GM12878 (cell line): ENCODE measurements around the gene INTS6L. TPM values are rescaled to one million over a fixed set of nuclear protein-coding genes. Genes with fewer than 3 reads are reported as not detected.

Experiments used
- ATAC-seq: fragments of 200-7000 bp; cut with Tn5 transposase; 3 replicates; pipeline ENCODE4 v1.9.1; 2020; ENCODE audit warnings: mild to moderate bottlenecking, moderate library complexity
- BruUV-seq: library from RNA; stranded (reverse); fragments of 400-500 nt; replicated peaks from 2 replicates; lab custom pipeline; 2021; lab: Mats Ljungman, UMichigan
- CTCF ChIA-PET: fragments of 300-600 bp; sonication (Branson Sonifier 250); formaldehyde crosslinking; extraction: SDS; loops from one replicate; lab custom pipeline; 2021; ENCODE audit warnings: inconsistent platforms; lab: Yijun Ruan, JAX
- POLR2A ChIA-PET: fragments of 350-600 bp; formaldehyde crosslinking; extraction: SDS; loops from one replicate; lab custom pipeline; 2021; ENCODE audit warnings: inconsistent platforms; lab: Charles Lee
- RAD21 ChIA-PET: fragments of 300-600 bp; sonication (Branson Sonifier 250); formaldehyde crosslinking; loops from one replicate; lab custom pipeline; 2023; ENCODE audit warnings: antibody characterized with exemption; ENCODE audit not compliant: unreplicated experiment; lab: Charles Lee
- SMC1A ChIA-PET: fragments of 300-600 bp; sonication (Branson Sonifier 250); formaldehyde crosslinking; loops from one replicate; lab custom pipeline; 2023; ENCODE audit not compliant: unreplicated experiment, uncharacterized antibody; lab: Charles Lee
- DNase-seq: peaks from one replicate; pipeline ENCODE4 v3.0.0-alpha.2; 2011; ENCODE audit warnings: low read depth, low spot score
- FAIRE-seq: peaks from 3 replicates; lab custom pipeline; 2011; peaks lifted over from hg19 to GRCh38; lab: Jason Lieb, UNC
- H2AFZ ChIP-seq: 2 replicates; pipeline ENCODE4 v1.6.0; 2011; ENCODE audit warnings: low read depth, low read length, control low read depth; ENCODE audit not compliant: control insufficient read depth
- H3K27ac ChIP-seq: 2 replicates; pipeline ENCODE4 v1.5.1; 2011; ENCODE audit warnings: control low read depth; ENCODE audit not compliant: control insufficient read depth, insufficient read depth
- H3K27me3 ChIP-seq, 2 experiments: replicated peaks in 1 of 2; 2 replicates each; pipeline versions ENCODE4 v1.6.0 to v1.6.1; 2011; ENCODE audit warnings: low read length in 1 of 2; ENCODE audit not compliant: control insufficient read depth in 2 of 2, insufficient read depth in 2 of 2
- H3K36me3 ChIP-seq, 2 experiments: 2 replicates each; pipeline ENCODE4 v1.5.1; 2011; ENCODE audit warnings: low read length in 1 of 2; ENCODE audit not compliant: control insufficient read depth in 2 of 2, insufficient read depth in 2 of 2
- H3K4me1 ChIP-seq: 2 replicates; pipeline ENCODE4 v1.6.1; 2011; ENCODE audit warnings: mild to moderate bottlenecking, low read length, moderate library complexity, mixed read lengths; ENCODE audit not compliant: control insufficient read depth, insufficient read depth
- H3K4me2 ChIP-seq: 2 replicates; pipeline ENCODE4 v1.6.0; 2011; ENCODE audit warnings: control low read depth; ENCODE audit not compliant: control insufficient read depth, insufficient read depth
- H3K4me3 ChIP-seq: fragments of 200-600 bp; sonication (generic); 2 replicates; pipeline ENCODE4 v1.5.1; 2016
- H3K79me2 ChIP-seq: 2 replicates; pipeline ENCODE4 v1.6.0; 2011; ENCODE audit warnings: low read length; ENCODE audit not compliant: control insufficient read depth, insufficient read depth
- H3K9ac ChIP-seq: 2 replicates; pipeline ENCODE4 v1.8.0; 2011; ENCODE audit warnings: low read length, control low read depth, mixed read lengths; ENCODE audit not compliant: control insufficient read depth, insufficient read depth
- H3K9me3 ChIP-seq: replicated peaks from 3 replicates; pipeline ENCODE4 v1.5.1; 2011; ENCODE audit warnings: mild to moderate bottlenecking, low read length; ENCODE audit not compliant: control insufficient read depth, insufficient read depth
- H4K20me1 ChIP-seq: 2 replicates; pipeline ENCODE4 v1.6.0; 2011; ENCODE audit not compliant: control insufficient read depth, insufficient read depth
- CBX3 ChIP-seq: fragments of 200-600 bp; sonication (generic); IDR thresholded peaks from 2 replicates; pipeline ENCODE4 v1.6.1; 2016; ENCODE audit warnings: low read depth, borderline replicate concordance
- CHD2 ChIP-seq: IDR thresholded peaks from 2 replicates; pipeline ENCODE4 v1.6.1; 2011; ENCODE audit warnings: low read depth, low read length, improper control_type of control experiment, borderline replicate concordance
- MEF2B ChIP-seq: fragments of 450-650 bp; IDR thresholded peaks from 2 replicates; pipeline ENCODE4 v1.6.1; 2018; ENCODE audit warnings: mild to moderate bottlenecking, moderate library complexity; ENCODE audit not compliant: partially characterized antibody, poor library complexity, severe bottlenecking
- NR2F1 ChIP-seq: fragments of 450-650 bp; conservative IDR thresholded peaks from 2 replicates; pipeline ENCODE4 v1.6.1; 2017; ENCODE audit warnings: mild to moderate bottlenecking
- SREBF1 ChIP-seq: IDR thresholded peaks from 2 replicates; pipeline ENCODE4 v1.6.1; 2012; ENCODE audit warnings: mild to moderate bottlenecking, low read length
- TCF3 ChIP-seq: IDR thresholded peaks from 2 replicates; pipeline ENCODE4 v1.6.1; 2012; ENCODE audit warnings: low read depth, mild to moderate bottlenecking, low read length, borderline replicate concordance; ENCODE audit not compliant: insufficient read depth
- TCF7 ChIP-seq: IDR thresholded peaks from 2 replicates; pipeline ENCODE4 v1.6.1; 2014; ENCODE audit warnings: antibody characterized with exemption, borderline replicate concordance
- ZBED1 ChIP-seq: IDR thresholded peaks from 2 replicates; pipeline ENCODE4 v1.6.1; 2016; ENCODE audit warnings: borderline replicate concordance
- WGBS: methylation state at CpG from one replicate; pipeline ENCODE4 v1.1.6; 2016; ENCODE audit warnings: low lambda C conversion rate; ENCODE audit not compliant: insufficient replicate concordance, insufficient coverage; ENCODE audit errors: missing lambda C conversion rate; 5-methylcytosine and 5-hydroxymethylcytosine counted together
- in situ Hi-C: fragments of 300-500 bp; cut with MboI; formaldehyde crosslinking; loops from 9 replicates; pipeline ENCODE4 v1.14.3; 2018; ENCODE audit warnings: mixed read lengths
- intact Hi-C: fragments of 100-400 bp; cut with micrococcal nuclease; formaldehyde crosslinking; loops from one replicate; pipeline ENCODE4 v1.14.2; 2022; ENCODE audit not compliant: unreplicated experiment
- polyA plus RNA-seq, 11 experiments: library from polyadenylated mRNA; depleted of rRNA in 4 of 11; unstranded in 6 of 11; stranded (reverse) in 5 of 11; fragments of >200 nt; fragmentation: Nextera tagmentation in 4 of 11; fragmentation: Illumina TruSeq in 1 of 11; extraction: Ambion mirVana in 4 of 11; extraction: Trizol in 1 of 11; gene quantifications; 1 replicate in 1 of 11; 2 replicates in 10 of 11; pipeline versions ENCODE4 v1.2.1 to v1.2.3, GENCODE V29; 2011 to 2016; ENCODE audit warnings: inconsistent platforms in 2 of 11, missing spikeins in 2 of 11, low read depth in 1 of 11
- total RNA-seq, 4 experiments: library from RNA; depleted of rRNA in 3 of 4; stranded (reverse); fragments of >200 nt in 3 of 4; fragmentation: Illumina TruSeq in 1 of 4; extraction: Trizol in 1 of 4; gene quantifications; 2 replicates each; pipeline versions ENCODE4 v1.2.1 to v1.2.3, GENCODE V29; 2013 to 2021
- TF ChIP-seq, protein P1 (sequence below): fragments of 450-650 bp; IDR thresholded peaks from 2 replicates; pipeline ENCODE4 v1.6.1; 2017; ENCODE audit warnings: low read depth, mild to moderate bottlenecking, moderate library complexity
- TF ChIP-seq, protein P2 (sequence below): fragments of 450-650 bp; formaldehyde crosslinking; IDR thresholded peaks from 2 replicates; pipeline ENCODE4 v1.5.0; 2022; ENCODE audit warnings: mild to moderate bottlenecking, missing genetic modification characterization

The INTS6L gene
- total and polyA plus RNA-seq, 10 of the 15 experiments (the other 5 are each of a cell fraction or from before 2014, with no cell fraction given) = 4.9 to 84.9 (median 15.3) TPM

DNA sequence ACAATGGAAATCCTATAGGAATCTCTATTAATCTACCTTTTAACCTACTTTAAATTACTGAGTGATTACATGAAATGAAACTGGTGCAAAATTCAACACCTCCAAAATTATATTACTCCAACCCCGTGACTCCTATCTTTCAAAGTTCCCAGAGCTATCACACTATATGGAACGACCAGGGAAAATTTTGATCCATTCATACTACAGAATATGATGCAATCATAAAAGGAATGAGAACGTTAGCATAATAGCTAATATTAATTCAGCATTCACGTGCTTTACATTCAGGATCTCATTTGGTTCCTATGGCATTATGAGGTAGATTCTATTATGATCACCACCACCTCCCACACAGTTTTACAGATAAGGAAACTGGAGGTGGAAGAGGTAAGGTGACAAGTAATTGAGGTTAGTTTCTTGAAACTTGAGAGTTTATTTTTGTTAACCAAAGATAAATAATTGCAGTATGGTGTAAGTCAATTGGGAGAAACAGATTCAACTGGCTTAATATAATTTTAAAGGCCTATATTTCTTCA is 29.4 kb upstream of the INTS6L start (continued):
- TF ChIP-seq MEF2B (peak; percentile 79), TCF7 (no peak), NR2F1 (peak; percentile 52)
- TF ChIP-seq, protein P1, sequence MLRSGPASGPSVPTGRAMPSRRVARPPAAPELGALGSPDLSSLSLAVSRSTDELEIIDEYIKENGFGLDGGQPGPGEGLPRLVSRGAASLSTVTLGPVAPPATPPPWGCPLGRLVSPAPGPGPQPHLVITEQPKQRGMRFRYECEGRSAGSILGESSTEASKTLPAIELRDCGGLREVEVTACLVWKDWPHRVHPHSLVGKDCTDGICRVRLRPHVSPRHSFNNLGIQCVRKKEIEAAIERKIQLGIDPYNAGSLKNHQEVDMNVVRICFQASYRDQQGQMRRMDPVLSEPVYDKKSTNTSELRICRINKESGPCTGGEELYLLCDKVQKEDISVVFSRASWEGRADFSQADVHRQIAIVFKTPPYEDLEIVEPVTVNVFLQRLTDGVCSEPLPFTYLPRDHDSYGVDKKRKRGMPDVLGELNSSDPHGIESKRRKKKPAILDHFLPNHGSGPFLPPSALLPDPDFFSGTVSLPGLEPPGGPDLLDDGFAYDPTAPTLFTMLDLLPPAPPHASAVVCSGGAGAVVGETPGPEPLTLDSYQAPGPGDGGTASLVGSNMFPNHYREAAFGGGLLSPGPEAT = peak; percentile 40; the same call in 1 of the 2 replicates

DNA sequence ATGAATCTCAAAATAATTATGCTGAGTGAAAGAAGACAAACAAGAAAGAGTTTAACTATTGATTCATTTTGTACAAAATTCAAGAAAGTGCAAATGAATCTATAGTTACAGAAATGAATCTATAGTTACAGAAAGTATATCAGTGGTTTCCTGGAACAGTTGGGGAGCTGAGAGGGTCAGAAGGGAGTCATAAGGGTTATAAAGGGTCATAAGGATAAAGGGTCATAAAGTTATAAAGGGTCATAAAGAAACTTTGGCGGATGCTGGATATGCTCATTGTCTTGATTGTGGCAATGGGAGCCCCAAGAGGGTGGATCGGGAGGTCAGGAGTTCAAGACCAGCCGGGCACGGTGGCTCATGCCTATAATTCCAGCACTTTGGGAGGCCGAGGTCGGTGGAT is 26.0 kb upstream of the INTS6L start:
- H3K9me3 ChIP-seq = no peaks in the 10 kb centered on the region
- H2AFZ ChIP-seq = no peak overlapping the region
- RAD21 ChIA-PET = no interaction called here
- SMC1A ChIA-PET = no interaction called here
- CTCF ChIA-PET = no interaction called here
- no peaks in the 10 kb centered on the region for H3K36me3 ChIP-seq
- H3K4me2 ChIP-seq = no peak overlapping the region
- no peak overlapping the region for H3K27ac ChIP-seq
- ATAC-seq = no peak
- intact Hi-C loops = no loop called here
- POLR2A ChIA-PET = interaction anchor here (0.9 kb wide), 1 partner anchor 20 kb away, joined by 3 read pairs; no protein-coding TSS in a partner anchor
- no peak for FAIRE-seq
- H4K20me1 ChIP-seq = no peaks in the 10 kb centered on the region
- H3K4me1 ChIP-seq = no peaks in the 10 kb centered on the region; the same call in none of the 2 replicates
- no peak for TF ChIP-seq TCF3
- TF ChIP-seq, protein P2, sequence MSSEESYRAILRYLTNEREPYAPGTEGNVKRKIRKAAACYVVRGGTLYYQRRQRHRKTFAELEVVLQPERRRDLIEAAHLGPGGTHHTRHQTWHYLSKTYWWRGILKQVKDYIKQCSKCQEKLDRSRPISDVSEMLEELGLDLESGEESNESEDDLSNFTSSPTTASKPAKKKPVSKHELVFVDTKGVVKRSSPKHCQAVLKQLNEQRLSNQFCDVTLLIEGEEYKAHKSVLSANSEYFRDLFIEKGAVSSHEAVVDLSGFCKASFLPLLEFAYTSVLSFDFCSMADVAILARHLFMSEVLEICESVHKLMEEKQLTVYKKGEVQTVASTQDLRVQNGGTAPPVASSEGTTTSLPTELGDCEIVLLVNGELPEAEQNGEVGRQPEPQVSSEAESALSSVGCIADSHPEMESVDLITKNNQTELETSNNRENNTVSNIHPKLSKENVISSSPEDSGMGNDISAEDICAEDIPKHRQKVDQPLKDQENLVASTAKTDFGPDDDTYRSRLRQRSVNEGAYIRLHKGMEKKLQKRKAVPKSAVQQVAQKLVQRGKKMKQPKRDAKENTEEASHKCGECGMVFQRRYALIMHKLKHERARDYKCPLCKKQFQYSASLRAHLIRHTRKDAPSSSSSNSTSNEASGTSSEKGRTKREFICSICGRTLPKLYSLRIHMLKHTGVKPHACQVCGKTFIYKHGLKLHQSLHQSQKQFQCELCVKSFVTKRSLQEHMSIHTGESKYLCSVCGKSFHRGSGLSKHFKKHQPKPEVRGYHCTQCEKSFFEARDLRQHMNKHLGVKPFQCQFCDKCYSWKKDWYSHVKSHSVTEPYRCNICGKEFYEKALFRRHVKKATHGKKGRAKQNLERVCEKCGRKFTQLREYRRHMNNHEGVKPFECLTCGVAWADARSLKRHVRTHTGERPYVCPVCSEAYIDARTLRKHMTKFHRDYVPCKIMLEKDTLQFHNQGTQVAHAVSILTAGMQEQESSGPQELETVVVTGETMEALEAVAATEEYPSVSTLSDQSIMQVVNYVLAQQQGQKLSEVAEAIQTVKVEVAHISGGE (CRISPR knock-in tag) = no peak
- TF ChIP-seq CBX3 = no peak
- no peak for TF ChIP-seq SREBF1
- no peak for TF ChIP-seq CHD2
- TF ChIP-seq ZBED1 = no peak
- H3K9ac ChIP-seq = no peak overlapping the region
- H3K79me2 ChIP-seq = no peaks in the 10 kb centered on the region
- no peak overlapping the region for H3K4me3 ChIP-seq
- WGBS = 64% methylated on average over 6 of the region's 6 CpGs
- in situ Hi-C loops = no loop called here
- no peaks in the 10 kb centered on the region for H3K27me3 ChIP-seq
- DNase-seq = no peak
- no TSS peak for BruUV-seq
